ENCODE measurements around the gene ANKRD34A. TPM values are rescaled to one million over a fixed set of nuclear protein-coding genes. Genes with fewer than 3 reads are reported as not detected.

ANKRD34A gene
- under 1 TPM; 0.14 to 0.63 (median 0.41) TPM for total RNA-seq
- long read RNA-seq, donor 1: 0 reads
- long read RNA-seq, donor 2: 0 reads

GRCh38 chr1:145964328-145965118 lies at the start of gene ANKRD34A, which contains the start of gene POLR3GL:
ANKRD34A (minus strand) TSS chr1:145964575; CDS start chr1:145961759, 2,816 bp downstream.
POLR3GL (plus strand) TSS chr1:145964690; CDS start chr1:145974866, 10,176 bp downstream.
- DNase-seq (peak; percentile 96 to 98 (median 98)), ATAC-seq (peak; percentile 94)
- peak within 1 kb of the TSS; percentile 16 for H3K4me3 ChIP-seq
- no peaks in the 10 kb centered on the region for H3K36me3 ChIP-seq (ENCODE audit: low read depth)
- H3K9me3 ChIP-seq: peaks cover 4% of the 10 kb centered on the region
- TF ChIP-seq CTCF (IDR thresholded peaks at IDR 0.05): no peak
- H3K4me1 ChIP-seq (ENCODE audit: low read depth): peaks cover 39% of the 10 kb centered on the region
- intact Hi-C loops (cut with DNase I, micrococcal nuclease): loop anchor here in 1 of 2 donors (10.0 kb wide), 1 partner anchor 50 kb away; the partner anchor contains the start of genes ITGA10 and PEX11B

GRCh38 chr1:146013559-146013922 lies 49.2 kb upstream of the ANKRD34A start:
- peaks cover 7% of the 10 kb centered on the region for H3K4me1 ChIP-seq (ENCODE audit: low read depth)
- ATAC-seq: no peak
- H3K4me3 ChIP-seq: no peak overlapping the region
- no peaks in the 10 kb centered on the region for H3K36me3 ChIP-seq (ENCODE audit: low read depth)
- no peak for TF ChIP-seq CTCF (IDR thresholded peaks at IDR 0.05)
- intact Hi-C loops (cut with DNase I, micrococcal nuclease): loop anchor here in 1 of 2 donors (5.0 to 10.0 kb wide), 2 partner anchors 119 to 166 kb away; partner anchors contain the start of gene NUDT17
- DNase-seq: no peak
- no peaks in the 10 kb centered on the region for H3K9me3 ChIP-seq

- TF ChIP-seq CTCF (IDR thresholded peaks at IDR 0.05): peak; percentile 36
- ATAC-seq: peak; percentile 70
- H3K9me3 ChIP-seq: no peaks in the 10 kb centered on the region
- peaks cover 7% of the 10 kb centered on the region for H3K4me1 ChIP-seq (ENCODE audit: low read depth)
- DNase-seq: peak in 1 of 3 donors; percentile 86
- H3K36me3 ChIP-seq (ENCODE audit: low read depth): no peaks in the 10 kb centered on the region
- intact Hi-C loops (cut with DNase I, micrococcal nuclease): loop anchor here in 1 of 2 donors (5.0 to 10.0 kb wide), 2 partner anchors 118 to 166 kb away; partner anchors contain the start of gene NUDT17
- no peak overlapping the region for H3K4me3 ChIP-seq
These were observed 48.6 kb upstream of the ANKRD34A start for GRCh38 chr1:146012703-146013558.

- DNase-seq (no peak), ATAC-seq (peak; percentile 71)
- Histone ChIP-seq H3K9me3 (no peaks in the 10 kb centered on the region), H3K36me3 (ENCODE audit: low read depth) (no peaks in the 10 kb centered on the region), H3K4me1 (ENCODE audit: low read depth) (peaks cover 7% of the 10 kb centered on the region), H3K4me3 (no peak overlapping the region)
- intact Hi-C loops (cut with DNase I, micrococcal nuclease): loop anchor here in 1 of 2 donors (5.0 to 10.0 kb wide), 2 partner anchors 115 to 163 kb away; partner anchors contain the start of gene NUDT17
- TF ChIP-seq CTCF (IDR thresholded peaks at IDR 0.05): no peak
These were observed 45.9 kb upstream of the ANKRD34A start for GRCh38 chr1:146010126-146010738.
